Measurements from ENCODE around the gene ARHGAP18.

- TF ChIP-seq EZH2 (IDR thresholded peaks at IDR 0.05; ENCODE audit: insufficient read depth, poor library complexity, severe bottlenecking): no peak
- no peak for TF ChIP-seq EZH2phosphoT487 (IDR thresholded peaks at IDR 0.05; ENCODE audit: insufficient read depth, low read depth)
Measured at GRCh38 chr6:129713806-129714333, 3.9 kb upstream of the ARHGAP18 start.
